Uterus (tissue), 2 donors: ENCODE data around the gene PEPD.

ENCODE experiments used
- CTCF ChIP-seq, 4 experiments: fragments of 200-600 bp in 2 of 4; fragments of 450-650 bp in 2 of 4; sonication (generic) in 2 of 4; IDR thresholded peaks; one replicate each; pipeline ENCODE4 v1.5.1; 2016 to 2019; ENCODE audit warnings: antibody characterized with exemption in 4 of 4, mild to moderate bottlenecking in 2 of 4, moderate library complexity in 1 of 4
- POLR2A ChIP-seq, 2 donors: fragments of 450-650 bp; IDR thresholded peaks; one replicate each; pipeline ENCODE4 v1.6.1; 2016; ENCODE audit warnings: antibody characterized with exemption in 2 of 2, mild to moderate bottlenecking in 1 of 2, moderate library complexity in 1 of 2

GRCh38 chr19:33472691-33473652 lies 48.6 kb downstream of the PEPD start:
- TF ChIP-seq POLR2A (IDR thresholded peaks at IDR 0.05) (no peak), CTCF (IDR thresholded peaks at IDR 0.05) (no peak)
